Measurements from ENCODE around the gene FKBP4.

The FKBP4 gene

GRCh38 chr12:2783936-2784600 lies 10.7 kb upstream of the FKBP4 start:
- peak; percentile 60 for DNase-seq

- no peak for DNase-seq
These were observed 9.8 kb upstream of the FKBP4 start for GRCh38 chr12:2785017-2785416.

- no peak for DNase-seq
These were observed 3.7 kb upstream of the FKBP4 start for GRCh38 chr12:2791089-2791488.

GRCh38 chr12:2792671-2793500 lies 1.9 kb upstream of the FKBP4 start:
- no peak for DNase-seq

GRCh38 chr12:2793561-2793960 lies 1.2 kb upstream of the FKBP4 start:
- DNase-seq = no peak

GRCh38 chr12:2794191-2794735 lies 507 bp upstream of the FKBP4 start:
- DNase-seq = peak; percentile 41

GRCh38 chr12:2795291-2796186 lies 769 bp downstream of the FKBP4 start:
- peak; percentile 83 for DNase-seq

- no peak for DNase-seq
These were observed 1.5 kb downstream of the FKBP4 start for GRCh38 chr12:2796187-2796666.

GRCh38 chr12:2797721-2798418 lies 3.1 kb downstream of the FKBP4 start:
- no peak for DNase-seq

- no peak for DNase-seq
These were observed 5.3 kb downstream of the FKBP4 start for GRCh38 chr12:2800046-2800570.

GRCh38 chr12:2801044-2801783 lies 6.4 kb downstream of the FKBP4 start:
- no peak for DNase-seq

- no peak for DNase-seq
These were observed 9.0 kb downstream of the FKBP4 start for GRCh38 chr12:2803635-2804392.

- DNase-seq = no peak
These were observed 9.8 kb downstream of the FKBP4 start for GRCh38 chr12:2804393-2805142.

GRCh38 chr12:2805143-2805520 lies 10.4 kb downstream of the FKBP4 start:
- no peak for DNase-seq

- no peak for DNase-seq
These were observed 11.9 kb downstream of the FKBP4 start for GRCh38 chr12:2806700-2807099.

GRCh38 chr12:2811801-2812200 lies 17.0 kb downstream of the FKBP4 start:
- DNase-seq = no peak

GRCh38 chr12:2812290-2813213 lies 17.8 kb downstream of the FKBP4 start, which contains the start of gene ITFG2:
ITFG2 (plus strand) TSS chr12:2812668; CDS start chr12:2812761, 93 bp downstream.
- peak; percentile 98 for DNase-seq
